GM23338 (cell line): ENCODE data around the gene SLC12A3. TPM values are rescaled to one million over a fixed set of nuclear protein-coding genes. Genes with fewer than 3 reads are reported as not detected.
"Not testable (repeated sequence)": the region's sequence is repeated elsewhere in the genome, so short reads cannot be mapped to it uniquely, and the experiment has no call there.

Source experiments
- ATAC-seq: fragments of 200-7000 bp; cut with Tn5 transposase; 3 replicates; pipeline ENCODE4 v1.9.1; 2020
- DNase-seq: peaks from one replicate; pipeline ENCODE4 v3.0.0-alpha.2; 2015; ENCODE audit warnings: low spot score
- H2AFZ ChIP-seq: fragments of 200-600 bp; sonication (generic); 2 replicates; pipeline ENCODE4 v1.8.0; 2016; ENCODE audit warnings: antibody characterized with exemption, mild to moderate bottlenecking, moderate library complexity
- H3F3A ChIP-seq: fragments of 200-600 bp; sonication (generic); replicated peaks from 2 replicates; pipeline ENCODE4 v1.8.0; 2017; ENCODE audit warnings: antibody characterized with exemption, mixed run types, low read depth
- H3K27ac ChIP-seq: fragments of 200-600 bp; sonication (generic); 2 replicates; pipeline ENCODE4 v1.6.1; 2016; ENCODE audit warnings: low read depth
- H3K27me3 ChIP-seq: fragments of 200-600 bp; sonication (generic); 2 replicates; pipeline ENCODE4 v1.8.0; 2016; ENCODE audit warnings: mild to moderate bottlenecking, mixed run types, moderate library complexity; ENCODE audit not compliant: insufficient read depth
- H3K36me3 ChIP-seq: fragments of 200-600 bp; sonication (generic); 2 replicates; pipeline ENCODE4 v1.8.0; 2016; ENCODE audit warnings: mild to moderate bottlenecking; ENCODE audit not compliant: insufficient read depth
- H3K4me1 ChIP-seq: fragments of 200-600 bp; sonication (generic); 2 replicates; pipeline ENCODE4 v1.8.0; 2016; ENCODE audit warnings: mild to moderate bottlenecking, moderate library complexity; ENCODE audit not compliant: insufficient read depth
- H3K4me2 ChIP-seq: fragments of 200-600 bp; sonication (generic); 2 replicates; pipeline ENCODE4 v1.7.1; 2017; ENCODE audit warnings: mixed run types
- H3K4me3 ChIP-seq: fragments of 200-600 bp; sonication (generic); 2 replicates; pipeline ENCODE4 v1.6.1; 2016; ENCODE audit warnings: mixed run types
- H3K79me2 ChIP-seq: fragments of 200-600 bp; sonication (generic); replicated peaks from 2 replicates; pipeline ENCODE4 v1.8.0; 2017; ENCODE audit warnings: mild to moderate bottlenecking; ENCODE audit not compliant: insufficient read depth
- H3K9me2 ChIP-seq: fragments of 200-600 bp; sonication (generic); 2 replicates; pipeline ENCODE4 v1.8.0; 2017; ENCODE audit not compliant: insufficient read depth
- H4K20me1 ChIP-seq: fragments of 200-600 bp; sonication (generic); replicated peaks from 2 replicates; pipeline ENCODE4 v1.8.0; 2017; ENCODE audit warnings: mild to moderate bottlenecking; ENCODE audit not compliant: insufficient read depth
- H3K27ac Mint-ChIP-seq: 2 replicates; pipeline ENCODE4 v1.8.0; 2020; ENCODE audit warnings: inconsistent platforms, mild to moderate bottlenecking, moderate library complexity, mixed read lengths
- H3K27me3 Mint-ChIP-seq: 3 replicates; pipeline ENCODE4 v1.8.0; 2022; ENCODE audit warnings: low read depth, mild to moderate bottlenecking, moderate library complexity, mixed read lengths, inconsistent platforms; ENCODE audit not compliant: insufficient read depth, poor library complexity
- H3K36me3 Mint-ChIP-seq: 3 replicates; pipeline ENCODE4 v1.8.0; 2021; ENCODE audit warnings: low read depth, mild to moderate bottlenecking, inconsistent platforms, moderate library complexity, mixed read lengths
- H3K4me1 Mint-ChIP-seq: 3 replicates; pipeline ENCODE4 v1.8.0; 2020; ENCODE audit warnings: mild to moderate bottlenecking, inconsistent platforms, mixed read lengths
- H3K4me3 Mint-ChIP-seq: 3 replicates; pipeline ENCODE4 v1.8.0; 2021; ENCODE audit warnings: moderate library complexity, mild to moderate bottlenecking, inconsistent platforms, mixed read lengths
- H3K9me3 Mint-ChIP-seq: 3 replicates; pipeline ENCODE4 v1.8.0; 2020; ENCODE audit warnings: moderate library complexity, mild to moderate bottlenecking, inconsistent platforms, mixed read lengths
- CTCF ChIP-seq, 2 experiments: fragments of 200-600 bp in 1 of 2; sonication (generic) in 1 of 2; conservative IDR thresholded peaks; 2 replicates each; pipeline versions ENCODE4 v1.5.1 to v1.6.1; 2016 to 2017; ENCODE audit warnings: antibody characterized with exemption in 2 of 2, low read depth in 2 of 2, mild to moderate bottlenecking in 2 of 2, moderate library complexity in 1 of 2
- EZH2phosphoT487 ChIP-seq: fragments of 200-600 bp; sonication (generic); IDR thresholded peaks from one replicate; pipeline ENCODE4 v1.8.1; 2018; ENCODE audit warnings: antibody characterized with exemption; ENCODE audit not compliant: unreplicated experiment
- JUNB ChIP-seq: IDR thresholded peaks from one replicate; pipeline ENCODE4 v1.6.1; 2016; ENCODE audit warnings: antibody characterized with exemption; ENCODE audit not compliant: unreplicated experiment
- STAT1 ChIP-seq: IDR thresholded peaks from one replicate; pipeline ENCODE4 v1.6.1; 2016; ENCODE audit warnings: antibody characterized with exemption; ENCODE audit not compliant: unreplicated experiment
- polyA plus RNA-seq: library from polyadenylated mRNA; unstranded; fragments of >200 nt; fragmentation: Nextera tagmentation; extraction: Ambion mirVana; gene quantifications from 2 replicates; pipeline ENCODE4 v1.2.1, GENCODE V29; 2016
- total RNA-seq: library from RNA; depleted of rRNA; stranded (reverse); fragments of >200 nt; shearing (Covaris generic); gene quantifications from 2 replicates; pipeline ENCODE4 v1.2.3, GENCODE V29; 2014
- TF ChIP-seq, protein P1 (sequence below): IDR thresholded peaks from 2 replicates; pipeline ENCODE4 v1.6.1; 2016; ENCODE audit warnings: antibody characterized with exemption
- TF ChIP-seq, protein P2 (sequence below): IDR thresholded peaks from one replicate; pipeline ENCODE4 v1.6.1; 2018; ENCODE audit warnings: antibody characterized with exemption; ENCODE audit not compliant: unreplicated experiment

Gene SLC12A3
- total and polyA plus RNA-seq, 2 experiments from 2014 or later: not detected

- TF ChIP-seq, protein P1, sequence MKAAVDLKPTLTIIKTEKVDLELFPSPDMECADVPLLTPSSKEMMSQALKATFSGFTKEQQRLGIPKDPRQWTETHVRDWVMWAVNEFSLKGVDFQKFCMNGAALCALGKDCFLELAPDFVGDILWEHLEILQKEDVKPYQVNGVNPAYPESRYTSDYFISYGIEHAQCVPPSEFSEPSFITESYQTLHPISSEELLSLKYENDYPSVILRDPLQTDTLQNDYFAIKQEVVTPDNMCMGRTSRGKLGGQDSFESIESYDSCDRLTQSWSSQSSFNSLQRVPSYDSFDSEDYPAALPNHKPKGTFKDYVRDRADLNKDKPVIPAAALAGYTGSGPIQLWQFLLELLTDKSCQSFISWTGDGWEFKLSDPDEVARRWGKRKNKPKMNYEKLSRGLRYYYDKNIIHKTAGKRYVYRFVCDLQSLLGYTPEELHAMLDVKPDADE: no peak
- TF ChIP-seq, protein P2, sequence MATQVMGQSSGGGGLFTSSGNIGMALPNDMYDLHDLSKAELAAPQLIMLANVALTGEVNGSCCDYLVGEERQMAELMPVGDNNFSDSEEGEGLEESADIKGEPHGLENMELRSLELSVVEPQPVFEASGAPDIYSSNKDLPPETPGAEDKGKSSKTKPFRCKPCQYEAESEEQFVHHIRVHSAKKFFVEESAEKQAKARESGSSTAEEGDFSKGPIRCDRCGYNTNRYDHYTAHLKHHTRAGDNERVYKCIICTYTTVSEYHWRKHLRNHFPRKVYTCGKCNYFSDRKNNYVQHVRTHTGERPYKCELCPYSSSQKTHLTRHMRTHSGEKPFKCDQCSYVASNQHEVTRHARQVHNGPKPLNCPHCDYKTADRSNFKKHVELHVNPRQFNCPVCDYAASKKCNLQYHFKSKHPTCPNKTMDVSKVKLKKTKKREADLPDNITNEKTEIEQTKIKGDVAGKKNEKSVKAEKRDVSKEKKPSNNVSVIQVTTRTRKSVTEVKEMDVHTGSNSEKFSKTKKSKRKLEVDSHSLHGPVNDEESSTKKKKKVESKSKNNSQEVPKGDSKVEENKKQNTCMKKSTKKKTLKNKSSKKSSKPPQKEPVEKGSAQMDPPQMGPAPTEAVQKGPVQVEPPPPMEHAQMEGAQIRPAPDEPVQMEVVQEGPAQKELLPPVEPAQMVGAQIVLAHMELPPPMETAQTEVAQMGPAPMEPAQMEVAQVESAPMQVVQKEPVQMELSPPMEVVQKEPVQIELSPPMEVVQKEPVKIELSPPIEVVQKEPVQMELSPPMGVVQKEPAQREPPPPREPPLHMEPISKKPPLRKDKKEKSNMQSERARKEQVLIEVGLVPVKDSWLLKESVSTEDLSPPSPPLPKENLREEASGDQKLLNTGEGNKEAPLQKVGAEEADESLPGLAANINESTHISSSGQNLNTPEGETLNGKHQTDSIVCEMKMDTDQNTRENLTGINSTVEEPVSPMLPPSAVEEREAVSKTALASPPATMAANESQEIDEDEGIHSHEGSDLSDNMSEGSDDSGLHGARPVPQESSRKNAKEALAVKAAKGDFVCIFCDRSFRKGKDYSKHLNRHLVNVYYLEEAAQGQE: no peak
- TF ChIP-seq STAT1: no peak
Observed at GRCh38 chr16:56868175-56868574, 3.2 kb downstream of the SLC12A3 start (continued).

DNA sequence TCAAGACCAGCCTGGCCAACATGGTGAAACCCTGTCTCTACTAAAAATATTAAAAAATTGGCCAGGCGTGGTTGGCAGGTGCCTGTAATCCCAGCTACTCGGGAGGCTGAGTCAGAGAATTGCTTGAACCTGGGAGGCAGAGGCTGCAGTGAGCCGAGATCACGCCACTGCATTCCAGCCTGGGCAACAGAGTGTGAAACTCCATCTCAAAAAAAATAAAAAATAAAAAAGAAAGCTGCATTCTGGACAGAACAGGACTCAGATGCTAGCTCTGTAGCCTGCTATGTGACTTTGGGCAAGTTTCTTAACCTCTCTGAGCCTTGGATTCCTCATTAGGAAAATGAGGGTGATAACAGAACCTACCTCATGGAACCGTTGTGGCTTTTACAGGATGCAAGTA lies 3.8 kb downstream of the SLC12A3 start:
- not testable (repeated sequence) for H3K9me3 Mint-ChIP-seq, H3K4me1 Mint-ChIP-seq, H3K36me3 Mint-ChIP-seq, H3K4me1 ChIP-seq, H3K36me3 ChIP-seq, ATAC-seq, H3K27ac ChIP-seq, H3K27ac Mint-ChIP-seq, H3K27me3 ChIP-seq, H3K27me3 Mint-ChIP-seq, H3K4me3 ChIP-seq, H3K9me2 ChIP-seq, DNase-seq, H3K4me2 ChIP-seq, H3F3A ChIP-seq, H3K4me3 Mint-ChIP-seq, H2AFZ ChIP-seq, H3K79me2 ChIP-seq, H4K20me1 ChIP-seq

- Histone ChIP-seq H2AFZ (no peak overlapping the region), H3K9me2 (no peaks in the 10 kb centered on the region), H3F3A (no peaks in the 10 kb centered on the region), H3K79me2 (no peaks in the 10 kb centered on the region), H3K4me1 (no peaks in the 10 kb centered on the region), H3K27me3 (no peaks in the 10 kb centered on the region), H3K27ac (no peak overlapping the region), H4K20me1 (no peaks in the 10 kb centered on the region), H3K36me3 (no peaks in the 10 kb centered on the region), H3K4me3 (no peak overlapping the region), H3K4me2 (no peak overlapping the region)
- no peaks in the 10 kb centered on the region; the same call in 1 of the 3 replicates for H3K4me1 Mint-ChIP-seq
- H3K27ac Mint-ChIP-seq: no peak overlapping the region
- ATAC-seq (peak; percentile 72), DNase-seq (peak; percentile 75)
- H3K36me3 Mint-ChIP-seq: no peaks in the 10 kb centered on the region
- H3K4me3 Mint-ChIP-seq: no peak overlapping the region
- no peaks in the 10 kb centered on the region for H3K9me3 Mint-ChIP-seq
- H3K27me3 Mint-ChIP-seq: no peaks in the 10 kb centered on the region
- no peak for TF ChIP-seq EZH2phosphoT487
- TF ChIP-seq CTCF (conservative IDR thresholded peaks at IDR 0.05; ENCODE audit: low read depth in 2 of 2): peak; percentile 54 to 82
- TF ChIP-seq JUNB: no peak
Observed at GRCh38 chr16:56869513-56870275, 4.7 kb downstream of the SLC12A3 start.
